Measurements from ENCODE around the gene SULT4A1. TPM values are rescaled to one million over a fixed set of nuclear protein-coding genes. Genes with fewer than 3 reads are reported as not detected.

Gene SULT4A1
- total RNA-seq, 4 donors from 2014 or later: 2.1 TPM; not detected in 3

DNA sequence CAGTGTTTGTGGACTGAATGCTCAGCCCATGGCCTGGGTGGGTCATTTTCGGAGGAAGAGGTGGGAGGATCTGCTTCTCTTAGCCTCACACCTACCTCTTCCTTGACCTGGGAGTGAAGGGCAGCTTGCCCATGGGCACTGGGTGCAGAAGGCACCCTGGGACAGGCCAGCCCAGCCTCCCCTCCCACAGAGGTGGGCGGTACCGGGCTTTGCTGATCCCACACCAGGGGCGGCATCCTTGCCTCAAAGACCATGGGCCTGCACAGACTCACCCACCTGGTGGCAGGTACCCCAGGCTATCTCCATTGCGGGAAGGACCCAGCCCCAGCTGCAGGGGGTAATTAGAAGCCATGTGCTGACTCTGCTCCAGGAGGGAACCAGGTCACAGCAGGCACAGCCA is 31.0 kb upstream of the SULT4A1 start:
- Histone ChIP-seq H3K36me3 (no peaks in the 10 kb centered on the region), H3K4me3 (no peak overlapping the region), H3K9me3 (no peaks in the 10 kb centered on the region), H3K27ac (no peak overlapping the region), H3K27me3 (peaks cover 6 to 19% of the 10 kb centered on the region in 2 donors), H3K4me1 (no peaks in the 10 kb centered on the region)
- no peak for DNase-seq
- intact Hi-C loops (cut with DNase I; ENCODE audit: low total_unique reads): no loop called here
- no peak for TF ChIP-seq POLR2A (IDR thresholded peaks at IDR 0.05)
- no peak for TF ChIP-seq CTCF (IDR thresholded peaks at IDR 0.05)

DNA sequence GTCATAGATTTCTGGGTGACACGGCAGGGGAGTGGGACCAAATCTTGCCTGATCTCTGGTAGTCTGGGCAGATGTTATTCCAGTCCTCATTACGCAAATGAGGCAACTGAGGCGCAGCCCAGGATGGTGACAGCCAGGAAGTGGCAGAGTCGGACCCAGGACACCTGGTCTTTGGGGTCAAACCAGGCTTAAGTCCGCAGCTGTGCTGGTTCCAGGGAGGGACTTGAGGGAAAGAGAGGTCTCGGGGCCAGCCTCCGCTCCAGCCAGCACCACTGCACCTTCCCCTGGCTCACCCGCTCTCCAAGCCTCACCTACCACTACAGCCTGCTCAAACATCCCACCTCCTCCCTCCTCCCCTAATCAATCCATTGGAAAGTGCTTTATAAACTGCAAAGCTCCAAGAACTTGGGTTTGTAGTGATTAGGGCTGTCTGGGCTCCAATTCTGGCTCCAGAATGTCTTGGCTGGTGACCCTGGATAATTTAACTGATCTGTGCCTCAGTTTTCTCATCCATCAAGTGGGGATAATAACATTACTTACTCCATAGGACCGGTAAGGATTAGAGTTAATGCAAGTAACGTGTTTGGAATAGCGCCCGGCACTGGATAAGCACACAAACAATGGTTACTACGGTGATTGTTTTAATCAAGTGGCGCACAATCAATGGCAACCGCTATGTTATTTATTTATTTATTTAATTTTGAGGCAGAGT is 30.0 kb upstream of the SULT4A1 start:
- Histone ChIP-seq H3K36me3 (no peaks in the 10 kb centered on the region), H3K9me3 (no peaks in the 10 kb centered on the region), H3K4me1 (no peaks in the 10 kb centered on the region), H3K27ac (no peak overlapping the region), H3K4me3 (no peak overlapping the region), H3K27me3 (peaks cover 6 to 19% of the 10 kb centered on the region in 2 donors)
- no peak for DNase-seq
- intact Hi-C loops (cut with DNase I; ENCODE audit: low total_unique reads): no loop called here
- TF ChIP-seq CTCF (IDR thresholded peaks at IDR 0.05): no peak
- no peak for TF ChIP-seq POLR2A (IDR thresholded peaks at IDR 0.05)

- no peak within 1 kb of the TSS for H3K4me3 ChIP-seq
- no peak for DNase-seq
- no peak within 1 kb of the TSS for H3K27ac ChIP-seq
- no peaks in the 10 kb centered on the region for H3K4me1 ChIP-seq
- intact Hi-C loops (cut with DNase I; ENCODE audit: low total_unique reads): no loop called here
- H3K9me3 ChIP-seq: no peaks in the 10 kb centered on the region
- no peaks in the 10 kb centered on the region for H3K36me3 ChIP-seq
- peaks cover 6 to 19% of the 10 kb centered on the region in 2 donors for H3K27me3 ChIP-seq
- no peak for TF ChIP-seq CTCF (IDR thresholded peaks at IDR 0.05)
- no peak for TF ChIP-seq POLR2A (IDR thresholded peaks at IDR 0.05)
These were observed 29.3 kb upstream of the SULT4A1 start, which contains the start of gene PNPLA5 for GRCh38 chr22:43891360-43892182. PNPLA5 (minus strand) TSS chr22:43892013; CDS start chr22:43891880, 133 bp downstream.

GRCh38 chr22:43890901-43891331 is 28.6 kb upstream of the SULT4A1 start:
- intact Hi-C loops (cut with DNase I; ENCODE audit: low total_unique reads): no loop called here
- no peak for DNase-seq
- H3K27ac ChIP-seq: no peak overlapping the region
- H3K27me3 ChIP-seq: peaks cover 6 to 19% of the 10 kb centered on the region in 2 donors
- no peak overlapping the region for H3K4me3 ChIP-seq
- TF ChIP-seq POLR2A (IDR thresholded peaks at IDR 0.05): no peak
- TF ChIP-seq CTCF (IDR thresholded peaks at IDR 0.05): no peak
- H3K9me3 ChIP-seq: no peaks in the 10 kb centered on the region
- no peaks in the 10 kb centered on the region for H3K36me3 ChIP-seq
- H3K4me1 ChIP-seq: no peaks in the 10 kb centered on the region

DNA sequence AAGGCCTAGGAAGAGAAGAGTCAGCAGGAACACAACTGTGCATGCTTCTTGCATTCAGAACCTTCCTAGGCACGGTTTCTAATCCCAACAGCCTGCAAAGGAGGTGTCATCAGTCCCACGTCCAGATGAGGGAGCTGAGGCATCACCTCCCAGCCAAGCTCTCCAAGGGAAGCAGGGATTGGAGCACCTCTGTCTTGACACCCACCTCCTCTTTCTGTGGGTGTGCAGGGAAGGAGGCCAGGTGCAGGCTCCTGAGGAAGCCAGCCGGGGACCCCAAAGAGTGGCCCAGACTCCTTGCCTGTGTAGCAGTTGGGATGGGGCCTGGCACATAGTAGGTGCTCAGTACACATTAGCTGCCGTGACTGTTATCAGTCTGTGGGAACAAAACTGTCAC is 27.5 kb upstream of the SULT4A1 start:
- no peak for TF ChIP-seq CTCF (IDR thresholded peaks at IDR 0.05)
- TF ChIP-seq POLR2A (IDR thresholded peaks at IDR 0.05): no peak
- DNase-seq: no peak
- no peaks in the 10 kb centered on the region for H3K36me3 ChIP-seq
- no peaks in the 10 kb centered on the region for H3K4me1 ChIP-seq
- H3K4me3 ChIP-seq: no peak overlapping the region
- H3K27me3 ChIP-seq: peaks cover 6 to 19% of the 10 kb centered on the region in 2 donors
- intact Hi-C loops (cut with DNase I; ENCODE audit: low total_unique reads): no loop called here
- H3K9me3 ChIP-seq: no peaks in the 10 kb centered on the region
- no peak overlapping the region for H3K27ac ChIP-seq
